ENCODE data around the gene SSBP1. TPM values are rescaled to one million over a fixed set of nuclear protein-coding genes. Genes with fewer than 3 reads are reported as not detected.
A peak's percentile ranks its signal among the peaks of the same experiment; 100 is the strongest.
"Not testable (repeated sequence)": the region's sequence is repeated elsewhere in the genome, so short reads cannot be mapped to it uniquely, and the experiment has no call there.

Gene SSBP1
- total and polyA plus RNA-seq, 2 experiments from 2014 or later = 113 to 278 TPM

- Histone ChIP-seq H3K27ac (no peak overlapping the region), H3F3A (ENCODE audit: insufficient read depth) (peaks cover 3% of the 10 kb centered on the region; the same call in 1 of the 2 replicates), H3K9me2 (ENCODE audit: insufficient read depth) (no peaks in the 10 kb centered on the region), H3K4me1 (ENCODE audit: insufficient read depth) (peaks cover 14% of the 10 kb centered on the region), H3K36me3 (ENCODE audit: low read depth) (peaks cover 32% of the 10 kb centered on the region), H2AFZ (no peak overlapping the region), H3K4me2 (ENCODE audit: unreplicated experiment) (peak overlapping the region; percentile 88), H3K27me3 (replicated peaks; ENCODE audit: insufficient read depth) (no peaks in the 10 kb centered on the region), H3K9me3 (ENCODE audit: low read depth) (no peaks in the 10 kb centered on the region), H3K9ac (peak overlapping the region; percentile 93), H3K79me2 (ENCODE audit: insufficient read depth) (peaks cover 58% of the 10 kb centered on the region), H4K20me1 (ENCODE audit: insufficient read depth) (no peaks in the 10 kb centered on the region), H3K4me3 (peak overlapping the region; percentile 94)
- DNase-seq = no peak
- TF ChIP-seq EZH2phosphoT487 (IDR thresholded peaks at IDR 0.05; ENCODE audit: insufficient read depth, low read depth) = no peak
- in situ Hi-C loops (cut with MboI) = no loop called here
- WGBS, 2 experiments (ENCODE audit: low coverage in 1 of 2, low lambda C conversion rate in 2 of 2, missing lambda C conversion rate in 2 of 2) = 54 to 56% methylated on average over 3 of the region's 3 CpGs
Measured at GRCh38 chr7:141739250-141739649, 1.1 kb downstream of the SSBP1 start.

- Histone ChIP-seq H3K9me3 (ENCODE audit: low read depth) (no peaks in the 10 kb centered on the region), H3F3A (ENCODE audit: insufficient read depth) (peaks cover 3% of the 10 kb centered on the region; the same call in 1 of the 2 replicates), H3K27me3 (replicated peaks; ENCODE audit: insufficient read depth) (no peaks in the 10 kb centered on the region), H3K9ac (no peak overlapping the region), H3K4me3 (no peak overlapping the region), H3K27ac (no peak overlapping the region), H2AFZ (no peak overlapping the region), H3K79me2 (ENCODE audit: insufficient read depth) (peaks cover 67% of the 10 kb centered on the region), H3K9me2 (ENCODE audit: insufficient read depth) (no peaks in the 10 kb centered on the region), H3K4me1 (ENCODE audit: insufficient read depth) (peaks cover 11% of the 10 kb centered on the region), H4K20me1 (ENCODE audit: insufficient read depth) (no peaks in the 10 kb centered on the region), H3K4me2 (ENCODE audit: unreplicated experiment) (no peak overlapping the region), H3K36me3 (ENCODE audit: low read depth) (peaks cover 61% of the 10 kb centered on the region)
- no peak for DNase-seq
- WGBS, 2 experiments (ENCODE audit: low coverage in 1 of 2, low lambda C conversion rate in 2 of 2, missing lambda C conversion rate in 2 of 2) = 93 to 94% methylated on average over 1 of the region's 1 CpG
- in situ Hi-C loops (cut with MboI) = no loop called here
- TF ChIP-seq EZH2 (IDR thresholded peaks at IDR 0.05; ENCODE audit: insufficient read depth, poor library complexity, severe bottlenecking) (no peak), EZH2phosphoT487 (IDR thresholded peaks at IDR 0.05; ENCODE audit: insufficient read depth, low read depth) (no peak)
Measured at GRCh38 chr7:141742229-141742628, 4.1 kb downstream of the SSBP1 start.

- Histone ChIP-seq H3K9me2 (ENCODE audit: insufficient read depth) (no peaks in the 10 kb centered on the region), H3K27ac (no peak overlapping the region), H4K20me1 (ENCODE audit: insufficient read depth) (no peaks in the 10 kb centered on the region), H2AFZ (no peak overlapping the region), H3K36me3 (ENCODE audit: low read depth) (peaks cover 73% of the 10 kb centered on the region), H3K9ac (no peak overlapping the region), H3F3A (ENCODE audit: insufficient read depth) (no peaks in the 10 kb centered on the region), H3K4me1 (ENCODE audit: insufficient read depth) (peaks cover 6% of the 10 kb centered on the region; the same call in 1 of the 2 replicates), H3K27me3 (replicated peaks; ENCODE audit: insufficient read depth) (no peaks in the 10 kb centered on the region), H3K9me3 (ENCODE audit: low read depth) (no peaks in the 10 kb centered on the region), H3K79me2 (ENCODE audit: insufficient read depth) (peaks cover 57% of the 10 kb centered on the region), H3K4me2 (ENCODE audit: unreplicated experiment) (no peak overlapping the region), H3K4me3 (no peak overlapping the region)
- in situ Hi-C loops (cut with MboI) = no loop called here
- peak; percentile 6 for DNase-seq
- TF ChIP-seq EZH2 (IDR thresholded peaks at IDR 0.05; ENCODE audit: insufficient read depth, poor library complexity, severe bottlenecking) (no peak), EZH2phosphoT487 (IDR thresholded peaks at IDR 0.05; ENCODE audit: insufficient read depth, low read depth) (no peak)
- WGBS, 2 experiments (ENCODE audit: low coverage in 1 of 2, low lambda C conversion rate in 2 of 2, missing lambda C conversion rate in 2 of 2) = 3 to 6% methylated on average over 2 of the region's 2 CpGs
Measured at GRCh38 chr7:141744131-141744530, 6.0 kb downstream of the SSBP1 start.

GRCh38 chr7:141748396-141748795, 10.2 kb downstream of the SSBP1 start:
- TF ChIP-seq EZH2 (IDR thresholded peaks at IDR 0.05; ENCODE audit: insufficient read depth, poor library complexity, severe bottlenecking) (no peak), EZH2phosphoT487 (IDR thresholded peaks at IDR 0.05; ENCODE audit: insufficient read depth, low read depth) (no peak)
- DNase-seq = no peak
- no peak overlapping the region for H3K9ac ChIP-seq
- in situ Hi-C loops (cut with MboI) = no loop called here
- peaks cover 3% of the 10 kb centered on the region for H3K9me3 ChIP-seq (ENCODE audit: low read depth)
- no peaks in the 10 kb centered on the region for H4K20me1 ChIP-seq (ENCODE audit: insufficient read depth)
- no peaks in the 10 kb centered on the region for H3K4me1 ChIP-seq (ENCODE audit: insufficient read depth)
- no peak overlapping the region for H2AFZ ChIP-seq
- 95 to 99% methylated on average over 2 of the region's 2 CpGs for WGBS, 2 experiments (ENCODE audit: low coverage in 1 of 2, low lambda C conversion rate in 2 of 2, missing lambda C conversion rate in 2 of 2)
- peaks cover 5% of the 10 kb centered on the region; the same call in 1 of the 2 replicates for H3F3A ChIP-seq (ENCODE audit: insufficient read depth)
- H3K36me3 ChIP-seq (ENCODE audit: low read depth) = peaks cover 88% of the 10 kb centered on the region
- H3K9me2 ChIP-seq (ENCODE audit: insufficient read depth) = no peaks in the 10 kb centered on the region
- H3K27ac ChIP-seq = no peak overlapping the region
- peaks cover 16% of the 10 kb centered on the region for H3K79me2 ChIP-seq (ENCODE audit: insufficient read depth)
- no peak overlapping the region for H3K4me2 ChIP-seq (ENCODE audit: unreplicated experiment)
- no peak overlapping the region for H3K4me3 ChIP-seq
- H3K27me3 ChIP-seq (replicated peaks; ENCODE audit: insufficient read depth) = no peaks in the 10 kb centered on the region

GRCh38 chr7:141751904-141752303, 13.7 kb downstream of the SSBP1 start:
- H2AFZ ChIP-seq; H3K9me2 ChIP-seq (ENCODE audit: insufficient read depth); H3K9me3 ChIP-seq (ENCODE audit: low read depth); in situ Hi-C loops (cut with MboI); H3K79me2 ChIP-seq (ENCODE audit: insufficient read depth); H4K20me1 ChIP-seq (ENCODE audit: insufficient read depth); H3K27me3 ChIP-seq (replicated peaks; ENCODE audit: insufficient read depth); H3K4me2 ChIP-seq (ENCODE audit: unreplicated experiment); H3K4me1 ChIP-seq (ENCODE audit: insufficient read depth); H3K27ac ChIP-seq; H3K4me3 ChIP-seq; H3F3A ChIP-seq (ENCODE audit: insufficient read depth); H3K9ac ChIP-seq: not testable (repeated sequence)
- 96 to 98% methylated on average over 10 of the region's 10 CpGs for WGBS, 2 experiments (ENCODE audit: low coverage in 1 of 2, low lambda C conversion rate in 2 of 2, missing lambda C conversion rate in 2 of 2)
- DNase-seq = peak; percentile 15
- peaks cover 64% of the 10 kb centered on the region for H3K36me3 ChIP-seq (ENCODE audit: low read depth)

Data from GM23248 (cell line).